Thyroid gland (tissue), 4 donors: ENCODE measurements around the gene TSC22D3. TPM values are rescaled to one million over a fixed set of nuclear protein-coding genes. Genes with fewer than 3 reads are reported as not detected.

ENCODE experiments used
- DNase-seq, 2 donors: peaks; one replicate each; pipeline ENCODE4 v3.0.0-alpha.2; 2019
- H3K27ac ChIP-seq, 3 donors: fragments of 200-600 bp; sonication (generic); 1 replicate in 2 of 3; 2 replicates in 1 of 3; pipeline ENCODE4 v1.5.1; 2016 to 2019; ENCODE audit warnings: mild to moderate bottlenecking in 1 of 3, moderate library complexity in 1 of 3
- H3K27me3 ChIP-seq: fragments of 200-600 bp; sonication (generic); one replicate; pipeline ENCODE4 v1.5.1; 2019
- H3K36me3 ChIP-seq, 2 donors: fragments of 200-600 bp; sonication (generic); one replicate each; pipeline ENCODE4 v1.5.1; 2016 to 2019
- H3K4me1 ChIP-seq, 2 donors: fragments of 200-600 bp; sonication (generic); one replicate each; pipeline ENCODE4 v1.5.1; 2017 to 2019
- H3K4me3 ChIP-seq, 3 donors: fragments of 200-600 bp; sonication (generic); replicated peaks in 1 of 3; 1 replicate in 2 of 3; 2 replicates in 1 of 3; pipeline ENCODE4 v1.5.1; 2016; ENCODE audit warnings: mild to moderate bottlenecking in 1 of 3
- H3K9me3 ChIP-seq: fragments of 200-600 bp; sonication (generic); one replicate; pipeline ENCODE4 v1.5.1; 2017
- POLR2A ChIP-seq, 2 donors: fragments of 450-650 bp; IDR thresholded peaks; one replicate each; pipeline ENCODE4 v1.6.1; 2017; ENCODE audit warnings: antibody characterized with exemption in 2 of 2, mild to moderate bottlenecking in 2 of 2, moderate library complexity in 1 of 2
- WGBS, 2 donors: methylation state at CpG; one replicate each; pipeline ENCODE4 v1.1.5; 2017; 5-methylcytosine and 5-hydroxymethylcytosine counted together
- intact Hi-C: fragments of 100-400 bp; cut with DNase I; formaldehyde crosslinking; loops from one replicate; pipeline ENCODE4 v1.15.1; 2023
- total RNA-seq, 4 donors: library from RNA; depleted of rRNA; stranded (reverse); fragments of >200 nt; gene quantifications; one replicate each; pipeline ENCODE4 v1.2.3, GENCODE V29; 2016
- TF ChIP-seq, protein P1 (sequence below), 6 experiments: fragments of 200-600 bp in 3 of 6; fragments of 450-650 bp in 3 of 6; sonication (generic) in 3 of 6; IDR thresholded peaks; one replicate each; pipeline ENCODE4 v1.5.1; 2016 to 2019; ENCODE audit warnings: antibody characterized with exemption in 6 of 6, mild to moderate bottlenecking in 2 of 6, inconsistent platforms in 1 of 6, moderate library complexity in 1 of 6

The TSC22D3 gene
- total RNA-seq, 4 donors from 2014 or later, result 268 to 504 (median 383) TPM

DNA sequence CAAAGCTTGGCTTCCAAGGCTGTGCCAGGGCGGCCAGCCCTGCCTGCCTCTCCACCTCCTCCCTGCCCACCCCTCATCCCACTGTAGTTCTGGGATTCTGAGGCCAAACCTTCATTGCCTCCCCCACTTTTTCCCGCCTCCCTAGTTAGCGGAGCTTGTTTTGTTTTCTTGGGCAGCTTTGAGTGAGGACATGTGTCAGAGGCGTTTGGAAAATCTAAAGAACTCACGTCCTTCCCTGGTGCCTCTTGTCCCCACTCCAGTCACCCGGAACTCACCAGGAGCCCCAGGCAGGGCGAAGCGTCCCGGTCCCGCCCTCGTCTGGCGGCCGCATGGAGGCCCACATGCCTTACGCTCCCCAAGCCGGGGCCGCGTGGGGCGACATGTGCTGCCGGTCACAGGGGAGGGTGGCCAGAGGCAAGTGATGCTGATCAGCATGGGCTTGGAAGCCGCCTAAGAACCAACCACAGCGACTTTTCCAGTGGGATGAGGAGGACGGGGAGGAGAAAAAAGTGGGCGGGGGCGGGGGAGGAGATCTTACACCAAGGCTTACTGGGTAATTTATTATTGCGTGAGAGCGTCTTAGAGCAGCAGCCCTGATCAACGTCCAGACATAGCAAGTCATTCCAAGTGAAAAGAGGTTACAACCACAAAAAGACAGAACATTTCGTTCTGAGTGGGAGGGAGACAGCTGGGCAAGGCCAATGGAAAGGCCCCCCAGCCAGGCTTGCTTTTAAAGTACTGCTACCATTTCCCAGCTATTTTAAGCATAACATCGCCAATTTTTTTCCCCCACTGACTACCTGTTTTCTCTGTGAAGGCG lies 98.8 kb downstream of the TSC22D3 start:
- peaks cover 27 to 43% of the 10 kb centered on the region in 2 donors for H3K4me1 ChIP-seq

GRCh38 chrX:107675823-107676555 lies 99.6 kb downstream of the TSC22D3 start:
- Histone ChIP-seq H3K27me3 (no peaks in the 10 kb centered on the region), H3K4me1 (peaks cover 27 to 43% of the 10 kb centered on the region in 2 donors), H3K4me3 (peak overlapping the region in 1 of 3 donors; percentile 26), H3K9me3 (no peaks in the 10 kb centered on the region), H3K27ac (peak overlapping the region; percentile 94 to 99 (median 99)), H3K36me3 (no peaks in the 10 kb centered on the region)
- peak in 1 of 2 donors; percentile 45 for TF ChIP-seq POLR2A (IDR thresholded peaks at IDR 0.05)
- TF ChIP-seq, protein P1, sequence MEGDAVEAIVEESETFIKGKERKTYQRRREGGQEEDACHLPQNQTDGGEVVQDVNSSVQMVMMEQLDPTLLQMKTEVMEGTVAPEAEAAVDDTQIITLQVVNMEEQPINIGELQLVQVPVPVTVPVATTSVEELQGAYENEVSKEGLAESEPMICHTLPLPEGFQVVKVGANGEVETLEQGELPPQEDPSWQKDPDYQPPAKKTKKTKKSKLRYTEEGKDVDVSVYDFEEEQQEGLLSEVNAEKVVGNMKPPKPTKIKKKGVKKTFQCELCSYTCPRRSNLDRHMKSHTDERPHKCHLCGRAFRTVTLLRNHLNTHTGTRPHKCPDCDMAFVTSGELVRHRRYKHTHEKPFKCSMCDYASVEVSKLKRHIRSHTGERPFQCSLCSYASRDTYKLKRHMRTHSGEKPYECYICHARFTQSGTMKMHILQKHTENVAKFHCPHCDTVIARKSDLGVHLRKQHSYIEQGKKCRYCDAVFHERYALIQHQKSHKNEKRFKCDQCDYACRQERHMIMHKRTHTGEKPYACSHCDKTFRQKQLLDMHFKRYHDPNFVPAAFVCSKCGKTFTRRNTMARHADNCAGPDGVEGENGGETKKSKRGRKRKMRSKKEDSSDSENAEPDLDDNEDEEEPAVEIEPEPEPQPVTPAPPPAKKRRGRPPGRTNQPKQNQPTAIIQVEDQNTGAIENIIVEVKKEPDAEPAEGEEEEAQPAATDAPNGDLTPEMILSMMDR (IDR thresholded peaks at IDR 0.05), result no peak
- peak; percentile 58 for DNase-seq
- intact Hi-C loops, result loop anchor here (5.0 kb wide), 1 partner anchor 41 kb away; no protein-coding TSS in a partner anchor
- WGBS, 2 donors, result 2 to 12% methylated on average over 5 to 8 of the region's 9 CpGs

More for the DNA sequence above, 98.8 kb downstream of the TSC22D3 start:
- Histone ChIP-seq H3K4me3 (peak overlapping the region in 1 of 3 donors; percentile 26), H3K9me3 (no peaks in the 10 kb centered on the region), H3K27ac (peak overlapping the region; percentile 94 to 99 (median 99)), H3K27me3 (no peaks in the 10 kb centered on the region), H3K36me3 (no peaks in the 10 kb centered on the region)
- intact Hi-C loops, result loop anchor here (5.0 kb wide), 1 partner anchor 41 kb away; no protein-coding TSS in a partner anchor
- TF ChIP-seq, protein P1 (IDR thresholded peaks at IDR 0.05), result no peak
- peak in 1 of 2 donors; percentile 48 for TF ChIP-seq POLR2A (IDR thresholded peaks at IDR 0.05)
- 2 to 11% methylated on average over 9 to 15 of the region's 30 CpGs for WGBS, 2 donors
- DNase-seq, result peak; percentile 94

DNA sequence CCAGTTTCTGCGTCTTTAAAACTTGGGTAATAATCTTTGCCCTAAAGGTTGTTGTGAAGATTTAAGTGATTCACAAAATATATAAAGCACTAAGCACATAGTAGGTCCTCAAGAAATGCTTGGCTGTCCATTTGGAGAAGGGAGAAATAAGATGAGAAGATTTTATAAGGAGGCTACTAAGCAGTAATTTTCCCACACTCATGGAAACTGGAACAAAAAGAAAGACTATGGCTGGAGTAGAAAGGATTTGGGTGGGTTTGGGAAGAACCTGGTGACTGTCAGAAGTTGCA lies 100.3 kb downstream of the TSC22D3 start:
- DNase-seq, result no peak
- H3K9me3 ChIP-seq, result no peaks in the 10 kb centered on the region
- no peaks in the 10 kb centered on the region for H3K27me3 ChIP-seq
- intact Hi-C loops, result loop anchor here (5.0 kb wide), 1 partner anchor 42 kb away; no protein-coding TSS in a partner anchor
- 89 to 94% methylated on average over 1 of the region's 1 CpG for WGBS, 2 donors
- H3K36me3 ChIP-seq, result no peaks in the 10 kb centered on the region
- no peak overlapping the region for H3K4me3 ChIP-seq
- peaks cover 27 to 43% of the 10 kb centered on the region in 2 donors for H3K4me1 ChIP-seq
- peak overlapping the region; percentile 94 to 99 (median 99) for H3K27ac ChIP-seq
- TF ChIP-seq, protein P1 (IDR thresholded peaks at IDR 0.05), result no peak
- TF ChIP-seq POLR2A (IDR thresholded peaks at IDR 0.05), result no peak

- Histone ChIP-seq H3K36me3 (no peaks in the 10 kb centered on the region), H3K27me3 (no peaks in the 10 kb centered on the region), H3K9me3 (no peaks in the 10 kb centered on the region), H3K4me1 (peaks cover 27 to 43% of the 10 kb centered on the region in 2 donors), H3K27ac (peak overlapping the region; percentile 94 to 99 (median 99)), H3K4me3 (no peak overlapping the region)
- intact Hi-C loops, result loop anchor here (5.0 kb wide), 1 partner anchor 43 kb away; no protein-coding TSS in a partner anchor
- 37 to 44% methylated on average over 9 of the region's 9 CpGs for WGBS, 2 donors
- DNase-seq, result peak; percentile 49 to 51
- TF ChIP-seq, protein P1 (IDR thresholded peaks at IDR 0.05), result no peak
- TF ChIP-seq POLR2A (IDR thresholded peaks at IDR 0.05), result no peak
Measured at GRCh38 chrX:107674480-107675364, 100.9 kb downstream of the TSC22D3 start.
